Activated T-helper 2 cell treated with anti-CD3 and anti-CD28 coated beads, Interferon-gamma antibody, Interleukin-2, Interleukin-4, amounts not matched to agents 10 μg/mL and 5 μg/mL and 100 μg/mL, durations not matched to agents 14 hours and 24 hours and 36 hours (primary cell): ENCODE measurements around the gene ARPP19. TPM values are rescaled to one million over a fixed set of nuclear protein-coding genes. Genes with fewer than 3 reads are reported as not detected.
A peak's percentile ranks its signal among the peaks of the same experiment; 100 is the strongest.

Experiments used
- DNase-seq: peaks from one replicate; pipeline ENCODE4 v3.0.0; 2021; ENCODE audit warnings: low spot score
- H3K27ac Mint-ChIP-seq: one replicate; pipeline ENCODE4 v1.8.0; 2021; ENCODE audit warnings: mixed read lengths
- H3K27me3 Mint-ChIP-seq: one replicate; pipeline ENCODE4 v1.8.0; 2021; ENCODE audit warnings: low read depth, mixed read lengths
- H3K36me3 Mint-ChIP-seq: one replicate; pipeline ENCODE4 v1.8.0; 2021; ENCODE audit warnings: low read depth, mixed read lengths
- H3K4me1 Mint-ChIP-seq: one replicate; pipeline ENCODE4 v1.8.0; 2021; ENCODE audit warnings: low read depth, mixed read lengths
- H3K4me3 Mint-ChIP-seq: one replicate; pipeline ENCODE4 v1.8.0; 2021; ENCODE audit warnings: low read depth, mild to moderate bottlenecking, moderate library complexity, mixed read lengths
- H3K9me3 Mint-ChIP-seq: one replicate; pipeline ENCODE4 v1.8.0; 2021; ENCODE audit warnings: mixed read lengths
- intact Hi-C: fragments of 100-400 bp; cut with micrococcal nuclease; formaldehyde crosslinking; loops from one replicate; pipeline ENCODE4 v1.15.1; 2023
- total RNA-seq: library from RNA; stranded (reverse); gene quantifications from 2 replicates; pipeline ENCODE4 v1.2.3, GENCODE V29; 2022

The ARPP19 gene
- total RNA-seq, 1 donor from 2014 or later, result 178 TPM

DNA sequence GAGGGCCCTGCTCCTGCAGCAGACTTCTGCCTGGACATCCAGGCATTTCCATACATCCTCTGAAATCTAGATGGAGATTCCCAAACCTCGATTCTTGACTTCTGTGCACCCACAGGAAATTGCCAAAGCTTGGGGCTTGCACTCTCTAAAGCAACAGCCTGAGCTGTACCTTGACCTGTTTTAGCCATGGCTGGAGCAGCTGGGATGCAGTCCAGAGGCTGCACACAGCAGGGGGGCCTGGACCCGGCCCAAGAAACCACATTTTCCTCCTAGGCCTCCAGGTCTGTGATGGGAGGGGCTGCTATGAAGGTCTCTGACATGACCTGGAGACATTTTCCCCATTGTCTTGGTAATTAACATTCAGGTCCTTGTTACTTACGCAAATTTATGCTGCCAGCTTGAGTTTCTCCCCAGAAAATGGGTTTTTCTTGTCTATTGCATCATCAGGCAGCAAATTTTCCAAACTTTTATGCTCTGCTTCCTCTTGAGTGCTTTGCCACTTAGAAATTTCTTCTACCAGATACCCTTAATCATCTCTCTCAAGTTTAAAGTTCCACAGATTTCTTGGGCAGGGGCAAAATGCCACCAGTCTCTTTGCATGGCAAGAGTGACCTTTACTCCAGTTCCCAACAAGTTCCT, 28.3 kb downstream of the ARPP19 start:
- peaks cover 2% of the 10 kb centered on the region for H3K4me1 Mint-ChIP-seq
- H3K27me3 Mint-ChIP-seq, result peaks cover 3% of the 10 kb centered on the region
- intact Hi-C loops, result no loop called here
- H3K4me3 Mint-ChIP-seq, result no peak overlapping the region
- DNase-seq, result no peak
- no peak overlapping the region for H3K27ac Mint-ChIP-seq
- H3K36me3 Mint-ChIP-seq, result peaks cover 15% of the 10 kb centered on the region
- H3K9me3 Mint-ChIP-seq, result peaks cover 19% of the 10 kb centered on the region

DNA sequence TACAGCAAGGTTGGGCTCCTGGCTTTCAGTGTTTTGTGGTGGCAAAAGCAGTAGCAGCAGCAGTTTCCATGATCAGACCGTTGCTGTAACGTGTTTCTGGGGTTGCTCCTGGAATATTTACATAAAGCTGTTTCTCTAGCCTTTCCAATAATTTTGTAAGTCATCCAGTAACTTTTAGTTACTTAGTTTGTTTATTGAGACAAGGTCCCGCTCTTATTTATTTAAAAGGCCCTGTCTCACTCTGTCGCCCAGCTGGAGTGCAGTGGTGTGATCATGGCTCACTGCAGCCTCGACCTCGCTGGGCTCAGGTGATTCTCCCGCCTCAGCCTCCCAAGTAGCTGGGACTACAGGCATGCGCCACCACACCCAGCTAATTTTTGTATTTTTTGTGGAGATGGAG, 31.4 kb downstream of the ARPP19 start:
- Mint-ChIP-seq H3K4me3 (no peak overlapping the region), H3K4me1 (peaks cover 11% of the 10 kb centered on the region), H3K9me3 (peaks cover 17% of the 10 kb centered on the region), H3K27ac (no peak overlapping the region), H3K36me3 (peaks cover 6% of the 10 kb centered on the region), H3K27me3 (peaks cover 3% of the 10 kb centered on the region)
- no peak for DNase-seq
- intact Hi-C loops, result no loop called here

- no peak overlapping the region for H3K27ac Mint-ChIP-seq
- DNase-seq, result no peak
- H3K27me3 Mint-ChIP-seq, result peaks cover 18% of the 10 kb centered on the region
- intact Hi-C loops, result no loop called here
- no peak overlapping the region for H3K4me3 Mint-ChIP-seq
- H3K36me3 Mint-ChIP-seq, result no peaks in the 10 kb centered on the region
- H3K4me1 Mint-ChIP-seq, result peaks cover 28% of the 10 kb centered on the region
- H3K9me3 Mint-ChIP-seq, result no peaks in the 10 kb centered on the region
These were observed 36.4 kb downstream of the ARPP19 start for GRCh38 chr15:52532427-52532826.

GRCh38 chr15:52529940-52530339, 38.9 kb downstream of the ARPP19 start:
- Mint-ChIP-seq H3K4me3 (peak overlapping the region; percentile 79), H3K27me3 (peaks cover 18% of the 10 kb centered on the region), H3K4me1 (peaks cover 32% of the 10 kb centered on the region), H3K36me3 (no peaks in the 10 kb centered on the region), H3K27ac (peak overlapping the region; percentile 56), H3K9me3 (no peaks in the 10 kb centered on the region)
- intact Hi-C loops, result loop anchor here (1.0 to 2.0 kb wide), 5 partner anchors 28 to 148 kb away; partner anchors contain the start of gene ARPP19
- DNase-seq, result no peak

GRCh38 chr15:52529341-52529924, 39.4 kb downstream of the ARPP19 start:
- intact Hi-C loops, result loop anchor here (1.0 to 2.0 kb wide), 5 partner anchors 29 to 149 kb away; partner anchors contain the start of gene ARPP19
- peak overlapping the region; percentile 24 for H3K27ac Mint-ChIP-seq
- peaks cover 18% of the 10 kb centered on the region for H3K27me3 Mint-ChIP-seq
- no peaks in the 10 kb centered on the region for H3K9me3 Mint-ChIP-seq
- peak; percentile 21 for DNase-seq
- H3K36me3 Mint-ChIP-seq, result no peaks in the 10 kb centered on the region
- peak overlapping the region; percentile 79 for H3K4me3 Mint-ChIP-seq
- H3K4me1 Mint-ChIP-seq, result peaks cover 30% of the 10 kb centered on the region

DNA sequence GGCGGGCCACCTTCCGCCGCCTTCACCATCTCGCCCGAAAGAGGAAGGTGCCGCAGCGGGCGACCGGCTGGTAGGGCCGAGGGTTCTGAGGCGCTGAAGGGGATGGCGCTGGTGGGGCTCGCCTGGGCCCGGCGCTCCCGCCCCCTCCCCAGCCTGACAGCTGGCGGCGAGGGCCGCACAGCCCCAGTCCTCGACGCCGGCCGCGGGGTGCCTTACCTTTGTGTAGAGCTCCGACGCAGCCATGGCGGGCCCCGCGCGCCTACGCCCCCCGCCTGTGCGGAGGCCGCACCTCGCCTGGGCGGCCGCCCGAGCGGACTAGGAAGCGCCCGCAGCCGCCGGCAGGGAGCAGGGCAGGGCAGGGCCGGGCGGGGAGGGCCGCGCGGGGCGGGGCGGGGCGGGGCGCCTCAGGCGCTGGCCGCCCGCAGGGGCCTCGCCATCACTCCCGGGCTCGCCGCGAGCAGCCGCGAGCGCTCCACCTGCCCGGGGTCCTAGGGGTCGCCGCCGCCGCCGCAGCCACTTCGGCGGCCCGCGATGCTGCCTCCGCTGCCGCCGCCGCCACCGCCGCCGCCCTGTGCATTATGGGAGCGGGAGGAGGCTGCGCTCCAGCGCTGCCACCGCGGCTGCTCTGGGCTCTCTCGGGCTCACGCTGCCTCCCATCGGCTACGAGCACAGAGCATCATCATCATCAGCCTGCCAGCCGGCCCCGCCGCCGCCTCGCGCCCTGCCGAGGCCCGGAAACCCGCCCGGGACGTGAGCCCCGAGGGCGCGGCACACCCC, 40.1 kb downstream of the ARPP19 start, which contains the start of gene MYO5A:
TSS of gene MYO5A (minus strand) at position 317 of the 777 bp plus-strand sequence. CDS start at position 243, 74 bp downstream.
- intact Hi-C loops, result loop anchor here (1.0 to 2.0 kb wide), 6 partner anchors 30 to 266 kb away; partner anchors contain the start of gene ARPP19

DNA sequence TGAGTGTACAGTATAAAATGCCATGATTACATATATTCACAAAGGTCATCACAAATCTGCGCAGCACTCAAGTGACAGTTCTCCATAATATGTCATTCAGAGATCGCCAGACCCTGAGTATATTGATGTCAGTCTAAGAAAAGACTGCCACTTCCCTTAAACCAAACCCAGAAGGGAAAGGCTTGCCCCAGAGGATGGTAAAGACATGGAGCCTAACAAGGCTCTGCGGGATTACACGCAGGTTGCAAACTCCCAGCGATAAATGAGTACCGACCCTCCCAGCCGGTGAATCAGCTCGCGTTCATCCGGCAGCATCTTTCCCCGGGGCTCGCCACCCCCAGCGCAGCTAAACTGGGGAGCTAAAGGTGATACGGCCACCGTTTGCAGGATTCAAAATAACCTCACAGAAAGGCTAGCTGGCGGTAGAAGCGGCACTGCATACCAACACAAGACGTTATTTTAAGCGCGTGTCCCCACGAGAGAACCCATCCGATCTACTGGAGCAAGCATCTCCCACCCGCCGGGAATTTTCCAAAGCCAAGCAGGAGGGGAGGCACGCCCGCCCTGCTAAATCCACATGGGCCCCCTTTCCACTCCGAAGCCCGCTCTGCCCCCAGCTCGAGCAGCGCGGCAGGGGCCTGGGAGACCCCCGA, 40.8 kb downstream of the ARPP19 start:
- intact Hi-C loops, result loop anchor here (1.0 to 2.0 kb wide), 3 partner anchors 47 to 266 kb away; no protein-coding TSS in a partner anchor
- Mint-ChIP-seq H3K4me3 (peak overlapping the region; percentile 92), H3K27me3 (peaks cover 14% of the 10 kb centered on the region), H3K9me3 (no peaks in the 10 kb centered on the region), H3K4me1 (peaks cover 29% of the 10 kb centered on the region), H3K36me3 (no peaks in the 10 kb centered on the region), H3K27ac (peak overlapping the region; percentile 72)
- peak; percentile 25 for DNase-seq

More for the DNA sequence above, 40.1 kb downstream of the ARPP19 start, which contains the start of gene MYO5A:
- Mint-ChIP-seq H3K9me3 (no peaks in the 10 kb centered on the region), H3K36me3 (no peaks in the 10 kb centered on the region), H3K27ac (peak within 1 kb of the TSS; percentile 72), H3K4me1 (peaks cover 29% of the 10 kb centered on the region), H3K4me3 (peak within 1 kb of the TSS; percentile 92), H3K27me3 (peaks cover 18% of the 10 kb centered on the region)
- DNase-seq, result peak; percentile 78

DNA sequence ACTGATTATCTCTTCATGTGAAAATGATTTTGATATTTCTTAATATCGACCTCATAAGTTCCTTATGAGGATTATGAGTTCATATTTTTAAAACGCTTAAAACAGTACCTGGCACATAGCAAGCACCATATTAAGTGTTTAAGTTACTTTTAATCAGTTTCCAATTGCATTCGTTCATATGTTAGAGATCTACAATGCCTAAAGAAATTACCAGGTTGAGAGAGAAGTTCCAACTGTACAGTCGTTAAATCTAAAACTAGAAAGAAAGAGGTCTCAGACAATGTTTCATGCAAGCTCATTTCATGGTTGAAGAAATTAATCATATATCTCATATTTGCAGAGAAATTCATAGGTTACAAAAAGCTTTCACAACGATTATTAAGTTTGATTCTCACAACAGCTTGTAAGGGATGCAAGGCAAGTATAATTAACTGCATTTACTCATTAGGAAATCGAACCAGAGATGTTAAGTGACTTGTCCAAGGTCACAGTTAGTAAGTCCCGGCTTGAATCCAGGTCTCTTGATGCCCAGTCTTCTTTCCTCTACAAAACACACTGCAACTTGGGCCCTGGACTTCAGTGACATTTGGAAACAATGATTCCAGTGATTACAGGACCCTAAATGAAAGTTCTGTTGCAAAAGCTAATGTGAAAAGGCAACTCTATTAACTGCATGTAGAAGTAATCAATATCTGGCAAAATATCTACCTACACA, 41.5 kb downstream of the ARPP19 start:
- peaks cover 28% of the 10 kb centered on the region for H3K4me1 Mint-ChIP-seq
- peaks cover 14% of the 10 kb centered on the region for H3K27me3 Mint-ChIP-seq
- DNase-seq, result no peak
- no peaks in the 10 kb centered on the region for H3K9me3 Mint-ChIP-seq
- H3K4me3 Mint-ChIP-seq, result peak overlapping the region; percentile 92
- no peaks in the 10 kb centered on the region for H3K36me3 Mint-ChIP-seq
- intact Hi-C loops, result no loop called here
- H3K27ac Mint-ChIP-seq, result no peak overlapping the region

- no peak overlapping the region for H3K4me3 Mint-ChIP-seq
- H3K27ac Mint-ChIP-seq, result no peak overlapping the region
- no peaks in the 10 kb centered on the region for H3K9me3 Mint-ChIP-seq
- intact Hi-C loops, result no loop called here
- H3K4me1 Mint-ChIP-seq, result peaks cover 22% of the 10 kb centered on the region
- H3K36me3 Mint-ChIP-seq, result no peaks in the 10 kb centered on the region
- H3K27me3 Mint-ChIP-seq, result no peaks in the 10 kb centered on the region
- DNase-seq, result no peak
These were observed 44.4 kb downstream of the ARPP19 start for GRCh38 chr15:52524223-52525136.

DNA sequence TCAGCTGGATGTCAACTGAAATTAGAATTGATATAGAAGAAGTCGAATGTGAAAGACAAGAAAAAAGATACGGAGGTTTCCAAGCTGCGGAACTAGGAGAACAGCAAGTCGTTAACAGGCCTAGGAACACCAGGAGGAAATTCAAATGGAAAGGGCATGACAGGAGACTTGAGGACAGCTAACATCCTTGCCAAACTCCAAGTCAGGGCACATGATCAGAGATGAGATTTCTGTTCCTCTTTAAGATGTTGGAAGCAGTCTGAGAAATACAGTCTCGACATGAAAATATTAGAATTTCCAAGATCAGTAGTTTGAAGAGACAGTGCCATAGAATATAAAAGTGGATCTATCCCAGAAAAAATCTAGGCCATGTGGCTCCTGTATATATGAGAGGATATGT, 45.2 kb downstream of the ARPP19 start:
- no peaks in the 10 kb centered on the region for H3K36me3 Mint-ChIP-seq
- H3K9me3 Mint-ChIP-seq, result no peaks in the 10 kb centered on the region
- intact Hi-C loops, result no loop called here
- H3K4me3 Mint-ChIP-seq, result no peak overlapping the region
- H3K27ac Mint-ChIP-seq, result no peak overlapping the region
- no peaks in the 10 kb centered on the region for H3K27me3 Mint-ChIP-seq
- H3K4me1 Mint-ChIP-seq, result peaks cover 26% of the 10 kb centered on the region
- DNase-seq, result no peak

DNA sequence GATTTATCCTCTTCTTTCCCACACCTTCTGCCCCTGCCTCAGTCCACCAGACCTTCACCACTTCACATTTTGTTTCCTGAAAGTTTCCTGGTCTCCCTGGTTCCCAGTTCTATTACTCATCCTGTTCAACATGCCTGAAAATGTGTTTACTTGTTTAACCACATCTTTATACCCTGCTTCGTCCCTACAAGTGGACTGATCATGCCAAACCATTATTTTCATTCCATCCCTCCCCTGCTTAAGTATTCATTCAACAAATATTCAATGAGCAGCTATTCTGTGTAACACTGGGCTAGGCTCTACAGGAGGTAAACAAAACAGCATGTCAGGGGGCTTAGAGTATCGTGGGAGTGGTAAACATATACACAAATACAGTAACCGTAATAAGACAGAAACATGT, 45.6 kb downstream of the ARPP19 start:
- H3K4me3 Mint-ChIP-seq, result no peak overlapping the region
- H3K4me1 Mint-ChIP-seq, result peaks cover 26% of the 10 kb centered on the region
- H3K27me3 Mint-ChIP-seq, result no peaks in the 10 kb centered on the region
- no peaks in the 10 kb centered on the region for H3K36me3 Mint-ChIP-seq
- no peak for DNase-seq
- intact Hi-C loops, result no loop called here
- H3K9me3 Mint-ChIP-seq, result no peaks in the 10 kb centered on the region
- no peak overlapping the region for H3K27ac Mint-ChIP-seq
